Astrocyte of the cerebellum (primary cell): ENCODE measurements around the gene METTL17.

Source experiments
- DNase-seq: peaks from one replicate; pipeline ENCODE4 v3.0.0-alpha.2; 2011; ENCODE audit warnings: low read depth
- H3K4me3 ChIP-seq: 2 replicates; pipeline ENCODE4 v1.5.1; 2011; ENCODE audit warnings: mild to moderate bottlenecking, low read depth, low read length, moderate library complexity
- CTCF ChIP-seq: IDR thresholded peaks from 2 replicates; pipeline ENCODE4 v1.5.1; 2012; ENCODE audit warnings: low read length, low read depth, moderate library complexity, mild to moderate bottlenecking; ENCODE audit errors: missing control alignments
- in situ Hi-C: cut with HindIII; loops from 2 replicates; pipeline ENCODE4 v1.10.0; 2017; ENCODE audit warnings: low sequenced_read_pairs

Gene METTL17

GRCh38 chr14:21011136-21011535 lies 21.4 kb downstream of the METTL17 start:
- in situ Hi-C loops = no loop called here
- TF ChIP-seq CTCF = no peak
- no peak for DNase-seq

GRCh38 chr14:21014761-21015190 lies 25.0 kb downstream of the METTL17 start:
- DNase-seq = peak; percentile 76
- in situ Hi-C loops = no loop called here
- H3K4me3 ChIP-seq = no peak overlapping the region
- peak; percentile 92 for TF ChIP-seq CTCF

More at GRCh38 chr14:21011136-21011535, 21.4 kb downstream of the METTL17 start:
- no peak overlapping the region for H3K4me3 ChIP-seq

- in situ Hi-C loops = no loop called here
- no peak for TF ChIP-seq CTCF
- DNase-seq = no peak
- no peak overlapping the region for H3K4me3 ChIP-seq
Observed at GRCh38 chr14:21015312-21015711, 25.5 kb downstream of the METTL17 start.

- in situ Hi-C loops = no loop called here
- no peak overlapping the region for H3K4me3 ChIP-seq
- no peak for TF ChIP-seq CTCF
- DNase-seq = no peak
Observed at GRCh38 chr14:21016413-21017190, 26.8 kb downstream of the METTL17 start.

- TF ChIP-seq CTCF = no peak
- in situ Hi-C loops = no loop called here
- no peak overlapping the region for H3K4me3 ChIP-seq
- no peak for DNase-seq
Observed at GRCh38 chr14:21017528-21018245, 27.9 kb downstream of the METTL17 start.

GRCh38 chr14:21018286-21018685 lies 28.5 kb downstream of the METTL17 start:
- no peak for TF ChIP-seq CTCF
- in situ Hi-C loops = no loop called here
- no peak overlapping the region for H3K4me3 ChIP-seq
- DNase-seq = no peak
